GM12801 (cell line): Measurements from ENCODE around the gene THRB.

Source experiments
- TF ChIP-seq, protein P1 (sequence below): IDR thresholded peaks from one replicate; pipeline ENCODE4 v1.5.1; 2011; ENCODE audit warnings: control low read depth; ENCODE audit not compliant: insufficient read length; ENCODE audit errors: extremely low read depth

THRB gene

DNA sequence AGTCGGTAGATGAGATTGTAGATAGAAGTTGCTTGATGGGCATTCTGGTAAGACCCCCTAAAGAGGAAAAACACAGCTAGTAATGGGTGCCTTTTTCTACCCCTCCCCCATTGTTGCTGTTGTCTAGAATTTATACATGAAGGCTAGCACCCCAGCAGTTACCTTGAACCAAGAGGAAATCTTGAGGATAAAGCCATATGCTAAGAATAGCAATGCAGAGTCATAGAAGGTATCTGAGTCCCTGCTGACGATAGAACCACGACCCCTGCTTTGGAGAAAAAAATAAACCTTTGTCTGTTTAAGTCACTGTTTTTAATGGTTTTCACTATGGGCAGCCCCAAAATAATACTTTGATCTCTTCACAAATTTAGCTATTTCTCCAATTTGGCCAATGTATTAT is 162.6 kb downstream of the THRB start:
- TF ChIP-seq, protein P1, sequence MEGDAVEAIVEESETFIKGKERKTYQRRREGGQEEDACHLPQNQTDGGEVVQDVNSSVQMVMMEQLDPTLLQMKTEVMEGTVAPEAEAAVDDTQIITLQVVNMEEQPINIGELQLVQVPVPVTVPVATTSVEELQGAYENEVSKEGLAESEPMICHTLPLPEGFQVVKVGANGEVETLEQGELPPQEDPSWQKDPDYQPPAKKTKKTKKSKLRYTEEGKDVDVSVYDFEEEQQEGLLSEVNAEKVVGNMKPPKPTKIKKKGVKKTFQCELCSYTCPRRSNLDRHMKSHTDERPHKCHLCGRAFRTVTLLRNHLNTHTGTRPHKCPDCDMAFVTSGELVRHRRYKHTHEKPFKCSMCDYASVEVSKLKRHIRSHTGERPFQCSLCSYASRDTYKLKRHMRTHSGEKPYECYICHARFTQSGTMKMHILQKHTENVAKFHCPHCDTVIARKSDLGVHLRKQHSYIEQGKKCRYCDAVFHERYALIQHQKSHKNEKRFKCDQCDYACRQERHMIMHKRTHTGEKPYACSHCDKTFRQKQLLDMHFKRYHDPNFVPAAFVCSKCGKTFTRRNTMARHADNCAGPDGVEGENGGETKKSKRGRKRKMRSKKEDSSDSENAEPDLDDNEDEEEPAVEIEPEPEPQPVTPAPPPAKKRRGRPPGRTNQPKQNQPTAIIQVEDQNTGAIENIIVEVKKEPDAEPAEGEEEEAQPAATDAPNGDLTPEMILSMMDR: no peak

DNA sequence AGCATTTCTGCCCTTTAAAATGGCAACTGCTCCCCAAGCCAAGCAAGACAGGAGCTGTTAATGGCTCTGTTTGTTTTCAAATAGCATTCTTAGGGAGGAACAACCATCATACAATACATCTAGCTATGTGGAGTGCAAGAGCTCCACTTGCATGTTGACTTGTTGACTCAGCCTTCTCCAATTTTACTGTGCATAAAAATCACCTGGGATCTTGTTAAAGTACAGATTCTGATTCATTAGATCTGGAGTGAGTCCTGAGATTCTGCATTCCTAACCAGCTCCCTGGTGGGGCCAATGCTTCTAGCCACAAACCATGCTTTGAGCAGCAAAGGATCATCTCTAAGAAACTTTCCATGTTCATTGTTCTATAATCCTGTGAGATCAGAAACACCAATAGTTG is 171.4 kb downstream of the THRB start:
- TF ChIP-seq, protein P1: no peak

DNA sequence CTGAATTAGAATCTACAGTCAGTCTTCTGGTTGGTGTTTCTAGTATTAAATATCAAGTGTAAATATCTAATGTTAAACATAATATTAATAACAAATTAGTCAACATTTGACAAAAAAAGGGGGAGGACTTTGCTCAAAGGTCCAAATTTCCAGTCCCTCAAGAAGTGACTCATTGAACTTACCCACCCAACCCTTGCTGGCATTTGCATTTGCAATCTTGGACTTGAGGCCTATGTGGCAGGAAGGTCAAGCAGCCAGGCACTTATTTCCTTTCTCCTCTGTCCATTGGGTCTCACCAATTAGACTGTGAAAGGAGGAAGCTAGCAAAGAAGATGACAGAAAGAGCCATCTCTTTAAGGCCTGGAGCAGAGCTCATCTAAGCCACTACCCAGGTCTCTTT is 174.0 kb downstream of the THRB start:
- TF ChIP-seq, protein P1: no peak

GRCh38 chr3:24318677-24319287 is 175.9 kb downstream of the THRB start:
- TF ChIP-seq, protein P1: no peak

GRCh38 chr3:24316887-24317383 is 177.7 kb downstream of the THRB start:
- TF ChIP-seq, protein P1: no peak

- TF ChIP-seq, protein P1: no peak
Observed at GRCh38 chr3:24315971-24316370, 178.7 kb downstream of the THRB start.

DNA sequence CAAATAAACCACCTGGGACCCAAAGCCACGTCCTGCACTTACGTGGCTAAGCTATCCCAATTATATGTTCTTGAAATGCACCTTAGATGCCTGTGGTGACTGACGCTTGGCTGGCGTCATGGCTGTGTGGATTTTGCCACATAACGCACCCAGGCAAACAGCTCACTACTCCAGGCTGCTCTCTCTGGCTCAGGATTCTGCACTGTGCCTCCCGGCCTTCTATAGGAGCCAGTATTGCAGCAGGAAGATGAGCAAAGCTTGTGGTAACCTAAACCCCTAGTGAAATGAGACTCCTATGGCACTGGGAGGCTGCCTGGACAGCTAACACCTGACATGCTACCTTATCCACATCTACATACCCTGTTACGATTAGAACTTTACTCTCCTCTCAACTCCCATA is 179.3 kb downstream of the THRB start:
- TF ChIP-seq, protein P1: no peak

GRCh38 chr3:24311881-24312280 is 182.8 kb downstream of the THRB start:
- TF ChIP-seq, protein P1: no peak
